HepG2 (cell line): ENCODE data around the gene C20orf204. TPM values are rescaled to one million over a fixed set of nuclear protein-coding genes. Genes with fewer than 3 reads are reported as not detected.
A peak's percentile ranks its signal among the peaks of the same experiment; 100 is the strongest.

Experiments used
- BHLHE40 ChIP-seq: IDR thresholded peaks from 2 replicates; pipeline ENCODE4 v1.6.1; 2011; ENCODE audit warnings: low read length, improper control_type of control experiment
- CBFB ChIP-seq: sonication (generic); formaldehyde crosslinking; IDR thresholded peaks from 2 replicates; pipeline ENCODE4 v1.4.0; 2020; ENCODE audit warnings: missing genetic modification reagents
- ISL2 ChIP-seq: sonication (generic); formaldehyde crosslinking; IDR thresholded peaks from 2 replicates; pipeline ENCODE4 v1.5.0; 2020; ENCODE audit warnings: missing genetic modification reagents
- SIX1 ChIP-seq: sonication (generic); formaldehyde crosslinking; IDR thresholded peaks from 2 replicates; pipeline ENCODE4 v1.4.0; 2020; ENCODE audit warnings: missing genetic modification reagents, borderline replicate concordance
- TEAD3 ChIP-seq: optimal IDR thresholded peaks from 2 replicates; pipeline ENCODE3; 2016; ENCODE audit warnings: borderline replicate concordance
- ZFP37 ChIP-seq: sonication (generic); formaldehyde crosslinking; IDR thresholded peaks from 2 replicates; pipeline ENCODE4 v1.4.0; 2020; ENCODE audit warnings: missing genetic modification reagents, borderline replicate concordance
- ZNF232 ChIP-seq: sonication (generic); formaldehyde crosslinking; IDR thresholded peaks from 2 replicates; pipeline ENCODE4 v1.4.0; 2020; ENCODE audit warnings: missing genetic modification reagents, borderline replicate concordance
- ZNF256 ChIP-seq: sonication (generic); formaldehyde crosslinking; conservative IDR thresholded peaks from 2 replicates; pipeline ENCODE4 v1.4.0; 2020; ENCODE audit warnings: missing genetic modification reagents
- ZNF34 ChIP-seq: sonication (generic); formaldehyde crosslinking; IDR thresholded peaks from 2 replicates; pipeline ENCODE4 v1.4.0; 2020; ENCODE audit warnings: mild to moderate bottlenecking, missing genetic modification reagents, borderline replicate concordance
- ZNF484 ChIP-seq: sonication (generic); formaldehyde crosslinking; IDR thresholded peaks from 2 replicates; pipeline ENCODE4 v1.5.1; 2020; ENCODE audit warnings: mild to moderate bottlenecking, low read depth, missing genetic modification reagents, borderline replicate concordance
- ZNF615 ChIP-seq: sonication (generic); formaldehyde crosslinking; IDR thresholded peaks from 2 replicates; pipeline ENCODE4 v1.5.0; 2020; ENCODE audit warnings: mild to moderate bottlenecking, missing genetic modification reagents, borderline replicate concordance
- ZNF883 ChIP-seq: sonication (generic); formaldehyde crosslinking; IDR thresholded peaks from 2 replicates; pipeline ENCODE4 v1.5.1; 2020; ENCODE audit warnings: mild to moderate bottlenecking, missing genetic modification reagents; ENCODE audit errors: not compliant biosample characterization
- polyA plus RNA-seq, 8 experiments: library from polyadenylated mRNA; depleted of rRNA in 3 of 8; stranded (reverse) in 7 of 8; unstranded in 1 of 8; fragments of >200 nt; fragmentation: Illumina TruSeq in 4 of 8; extraction: Trizol in 4 of 8; gene quantifications; 2 replicates each; pipeline versions ENCODE4 v1.2.1 to v1.2.3, GENCODE V29; 2011 to 2016; ENCODE audit warnings: low read depth in 4 of 8, missing spikeins in 1 of 8, mixed read lengths in 1 of 8; ENCODE audit not compliant: insufficient read depth in 1 of 8
- total RNA-seq, 5 experiments: library from RNA; depleted of rRNA; stranded (reverse); fragments of >200 nt; fragmentation: Illumina TruSeq; extraction: Trizol; gene quantifications; 2 replicates each; pipeline ENCODE4 v1.2.3, GENCODE V29; 2016; ENCODE audit warnings: low read depth in 1 of 5
- TF ChIP-seq, protein P1 (sequence below): sonication (generic); formaldehyde crosslinking; IDR thresholded peaks from 2 replicates; pipeline ENCODE4 v1.4.0; 2020; ENCODE audit warnings: missing genetic modification reagents
- TF ChIP-seq, protein P2 (sequence below): sonication (generic); formaldehyde crosslinking; IDR thresholded peaks from 2 replicates; pipeline ENCODE4 v1.4.0; 2020; ENCODE audit warnings: low read depth, mild to moderate bottlenecking, missing genetic modification reagents
- TF ChIP-seq, protein P3 (sequence below): sonication (generic); formaldehyde crosslinking; IDR thresholded peaks from 2 replicates; pipeline ENCODE4 v1.4.0; 2020; ENCODE audit warnings: missing genetic modification reagents, borderline replicate concordance
- TF ChIP-seq, protein P4 (sequence below): IDR thresholded peaks from 2 replicates; pipeline ENCODE4 v1.6.1; 2018; ENCODE audit warnings: missing genetic modification reagents, mild to moderate bottlenecking, missing compliant biosample characterization
- TF ChIP-seq, protein P5 (sequence below): sonication (generic); formaldehyde crosslinking; IDR thresholded peaks from 2 replicates; pipeline ENCODE4 v1.4.0; 2020; ENCODE audit warnings: missing genetic modification reagents

C20orf204 gene
- total and polyA plus RNA-seq, 2 of the 13 experiments (the other 11 are each of a cell fraction or from before 2014, with no cell fraction given): 22.1 to 80.0 TPM

DNA sequence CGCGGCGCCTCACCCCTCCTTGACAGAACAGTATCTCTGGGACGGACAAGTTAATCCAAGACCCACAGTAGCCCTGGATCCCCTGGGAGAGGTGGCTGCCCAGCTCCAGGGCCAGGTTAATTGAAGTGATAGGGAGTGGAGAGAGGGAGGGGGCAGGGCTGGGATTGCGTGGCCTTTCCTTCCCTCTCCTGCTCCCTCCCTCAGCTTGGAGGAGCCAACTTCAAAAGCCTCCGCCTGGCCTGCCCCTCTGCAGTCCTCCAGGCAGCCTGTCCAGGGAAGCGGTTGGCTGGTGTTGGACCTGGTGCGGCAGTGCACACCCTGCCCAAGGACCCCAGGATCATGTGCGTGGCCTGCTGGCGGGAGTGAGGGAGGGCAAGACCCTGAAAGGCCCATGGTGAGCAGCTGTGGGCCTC, at the start of gene C20orf204 (continued):
- TF ChIP-seq, protein P1, sequence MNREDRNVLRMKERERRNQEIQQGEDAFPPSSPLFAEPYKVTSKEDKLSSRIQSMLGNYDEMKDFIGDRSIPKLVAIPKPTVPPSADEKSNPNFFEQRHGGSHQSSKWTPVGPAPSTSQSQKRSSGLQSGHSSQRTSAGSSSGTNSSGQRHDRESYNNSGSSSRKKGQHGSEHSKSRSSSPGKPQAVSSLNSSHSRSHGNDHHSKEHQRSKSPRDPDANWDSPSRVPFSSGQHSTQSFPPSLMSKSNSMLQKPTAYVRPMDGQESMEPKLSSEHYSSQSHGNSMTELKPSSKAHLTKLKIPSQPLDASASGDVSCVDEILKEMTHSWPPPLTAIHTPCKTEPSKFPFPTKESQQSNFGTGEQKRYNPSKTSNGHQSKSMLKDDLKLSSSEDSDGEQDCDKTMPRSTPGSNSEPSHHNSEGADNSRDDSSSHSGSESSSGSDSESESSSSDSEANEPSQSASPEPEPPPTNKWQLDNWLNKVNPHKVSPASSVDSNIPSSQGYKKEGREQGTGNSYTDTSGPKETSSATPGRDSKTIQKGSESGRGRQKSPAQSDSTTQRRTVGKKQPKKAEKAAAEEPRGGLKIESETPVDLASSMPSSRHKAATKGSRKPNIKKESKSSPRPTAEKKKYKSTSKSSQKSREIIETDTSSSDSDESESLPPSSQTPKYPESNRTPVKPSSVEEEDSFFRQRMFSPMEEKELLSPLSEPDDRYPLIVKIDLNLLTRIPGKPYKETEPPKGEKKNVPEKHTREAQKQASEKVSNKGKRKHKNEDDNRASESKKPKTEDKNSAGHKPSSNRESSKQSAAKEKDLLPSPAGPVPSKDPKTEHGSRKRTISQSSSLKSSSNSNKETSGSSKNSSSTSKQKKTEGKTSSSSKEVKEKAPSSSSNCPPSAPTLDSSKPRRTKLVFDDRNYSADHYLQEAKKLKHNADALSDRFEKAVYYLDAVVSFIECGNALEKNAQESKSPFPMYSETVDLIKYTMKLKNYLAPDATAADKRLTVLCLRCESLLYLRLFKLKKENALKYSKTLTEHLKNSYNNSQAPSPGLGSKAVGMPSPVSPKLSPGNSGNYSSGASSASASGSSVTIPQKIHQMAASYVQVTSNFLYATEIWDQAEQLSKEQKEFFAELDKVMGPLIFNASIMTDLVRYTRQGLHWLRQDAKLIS (CRISPR knock-in tag): peak; percentile 86; the same call in 1 of the 2 replicates
- TF ChIP-seq ZNF34: peak; percentile 90; the same call in 1 of the 2 replicates
- no peak; the same call in 1 of the 2 replicates for TF ChIP-seq SIX1
- no peak for TF ChIP-seq TEAD3 (CRISPR knock-in tag)
- TF ChIP-seq ZFP37 (CRISPR knock-in tag): no peak
- TF ChIP-seq, protein P2, sequence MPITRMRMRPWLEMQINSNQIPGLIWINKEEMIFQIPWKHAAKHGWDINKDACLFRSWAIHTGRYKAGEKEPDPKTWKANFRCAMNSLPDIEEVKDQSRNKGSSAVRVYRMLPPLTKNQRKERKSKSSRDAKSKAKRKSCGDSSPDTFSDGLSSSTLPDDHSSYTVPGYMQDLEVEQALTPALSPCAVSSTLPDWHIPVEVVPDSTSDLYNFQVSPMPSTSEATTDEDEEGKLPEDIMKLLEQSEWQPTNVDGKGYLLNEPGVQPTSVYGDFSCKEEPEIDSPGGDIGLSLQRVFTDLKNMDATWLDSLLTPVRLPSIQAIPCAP: no peak; the same call in 1 of the 2 replicates
- TF ChIP-seq, protein P3, sequence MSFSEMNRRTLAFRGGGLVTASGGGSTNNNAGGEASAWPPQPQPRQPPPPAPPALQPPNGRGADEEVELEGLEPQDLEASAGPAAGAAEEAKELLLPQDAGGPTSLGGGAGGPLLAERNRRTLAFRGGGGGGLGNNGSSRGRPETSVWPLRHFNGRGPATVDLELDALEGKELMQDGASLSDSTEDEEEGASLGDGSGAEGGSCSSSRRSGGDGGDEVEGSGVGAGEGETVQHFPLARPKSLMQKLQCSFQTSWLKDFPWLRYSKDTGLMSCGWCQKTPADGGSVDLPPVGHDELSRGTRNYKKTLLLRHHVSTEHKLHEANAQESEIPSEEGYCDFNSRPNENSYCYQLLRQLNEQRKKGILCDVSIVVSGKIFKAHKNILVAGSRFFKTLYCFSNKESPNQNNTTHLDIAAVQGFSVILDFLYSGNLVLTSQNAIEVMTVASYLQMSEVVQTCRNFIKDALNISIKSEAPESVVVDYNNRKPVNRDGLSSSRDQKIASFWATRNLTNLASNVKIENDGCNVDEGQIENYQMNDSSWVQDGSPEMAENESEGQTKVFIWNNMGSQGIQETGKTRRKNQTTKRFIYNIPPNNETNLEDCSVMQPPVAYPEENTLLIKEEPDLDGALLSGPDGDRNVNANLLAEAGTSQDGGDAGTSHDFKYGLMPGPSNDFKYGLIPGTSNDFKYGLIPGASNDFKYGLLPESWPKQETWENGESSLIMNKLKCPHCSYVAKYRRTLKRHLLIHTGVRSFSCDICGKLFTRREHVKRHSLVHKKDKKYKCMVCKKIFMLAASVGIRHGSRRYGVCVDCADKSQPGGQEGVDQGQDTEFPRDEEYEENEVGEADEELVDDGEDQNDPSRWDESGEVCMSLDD (CRISPR knock-in tag): no peak
- peak; percentile 42; the same call in 1 of the 2 replicates for TF ChIP-seq ISL2 (CRISPR knock-in tag)
- TF ChIP-seq ZNF256 (CRISPR knock-in tag): no peak; the same call in 1 of the 2 replicates
- no peak; the same call in 1 of the 2 replicates for TF ChIP-seq ZNF232 (CRISPR knock-in tag)
- TF ChIP-seq BHLHE40: no peak
- TF ChIP-seq, protein P4, sequence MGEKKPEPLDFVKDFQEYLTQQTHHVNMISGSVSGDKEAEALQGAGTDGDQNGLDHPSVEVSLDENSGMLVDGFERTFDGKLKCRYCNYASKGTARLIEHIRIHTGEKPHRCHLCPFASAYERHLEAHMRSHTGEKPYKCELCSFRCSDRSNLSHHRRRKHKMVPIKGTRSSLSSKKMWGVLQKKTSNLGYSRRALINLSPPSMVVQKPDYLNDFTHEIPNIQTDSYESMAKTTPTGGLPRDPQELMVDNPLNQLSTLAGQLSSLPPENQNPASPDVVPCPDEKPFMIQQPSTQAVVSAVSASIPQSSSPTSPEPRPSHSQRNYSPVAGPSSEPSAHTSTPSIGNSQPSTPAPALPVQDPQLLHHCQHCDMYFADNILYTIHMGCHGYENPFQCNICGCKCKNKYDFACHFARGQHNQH (CRISPR knock-in tag): peak; percentile 94
- peak; percentile 82; the same call in 1 of the 2 replicates for TF ChIP-seq ZNF615 (CRISPR knock-in tag)
- TF ChIP-seq, protein P5, sequence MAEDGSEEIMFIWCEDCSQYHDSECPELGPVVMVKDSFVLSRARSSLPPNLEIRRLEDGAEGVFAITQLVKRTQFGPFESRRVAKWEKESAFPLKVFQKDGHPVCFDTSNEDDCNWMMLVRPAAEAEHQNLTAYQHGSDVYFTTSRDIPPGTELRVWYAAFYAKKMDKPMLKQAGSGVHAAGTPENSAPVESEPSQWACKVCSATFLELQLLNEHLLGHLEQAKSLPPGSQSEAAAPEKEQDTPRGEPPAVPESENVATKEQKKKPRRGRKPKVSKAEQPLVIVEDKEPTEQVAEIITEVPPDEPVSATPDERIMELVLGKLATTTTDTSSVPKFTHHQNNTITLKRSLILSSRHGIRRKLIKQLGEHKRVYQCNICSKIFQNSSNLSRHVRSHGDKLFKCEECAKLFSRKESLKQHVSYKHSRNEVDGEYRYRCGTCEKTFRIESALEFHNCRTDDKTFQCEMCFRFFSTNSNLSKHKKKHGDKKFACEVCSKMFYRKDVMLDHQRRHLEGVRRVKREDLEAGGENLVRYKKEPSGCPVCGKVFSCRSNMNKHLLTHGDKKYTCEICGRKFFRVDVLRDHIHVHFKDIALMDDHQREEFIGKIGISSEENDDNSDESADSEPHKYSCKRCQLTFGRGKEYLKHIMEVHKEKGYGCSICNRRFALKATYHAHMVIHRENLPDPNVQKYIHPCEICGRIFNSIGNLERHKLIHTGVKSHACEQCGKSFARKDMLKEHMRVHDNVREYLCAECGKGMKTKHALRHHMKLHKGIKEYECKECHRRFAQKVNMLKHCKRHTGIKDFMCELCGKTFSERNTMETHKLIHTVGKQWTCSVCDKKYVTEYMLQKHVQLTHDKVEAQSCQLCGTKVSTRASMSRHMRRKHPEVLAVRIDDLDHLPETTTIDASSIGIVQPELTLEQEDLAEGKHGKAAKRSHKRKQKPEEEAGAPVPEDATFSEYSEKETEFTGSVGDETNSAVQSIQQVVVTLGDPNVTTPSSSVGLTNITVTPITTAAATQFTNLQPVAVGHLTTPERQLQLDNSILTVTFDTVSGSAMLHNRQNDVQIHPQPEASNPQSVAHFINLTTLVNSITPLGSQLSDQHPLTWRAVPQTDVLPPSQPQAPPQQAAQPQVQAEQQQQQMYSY (CRISPR knock-in tag): no peak
- peak; percentile 78 for TF ChIP-seq ZNF883
- TF ChIP-seq CBFB (CRISPR knock-in tag): 0 out of 2 replicates have a peak, but pooled peaks have one; percentile 63
- TF ChIP-seq ZNF484: peak; percentile 3; the same call in 1 of the 2 replicates
